NT2/D1 (cell line): ENCODE results near the gene OBSCN.

Source experiments
- SUZ12 ChIP-seq: IDR thresholded peaks from 2 replicates; pipeline ENCODE4 v1.6.1; 2011; ENCODE audit not compliant: insufficient read length, insufficient read depth; ENCODE audit errors: extremely low read depth
- YY1 ChIP-seq: IDR thresholded peaks from 2 replicates; pipeline ENCODE4 v1.6.1; 2011; ENCODE audit not compliant: insufficient read length, insufficient read depth
- ZNF274 ChIP-seq: IDR thresholded peaks from 2 replicates; pipeline ENCODE4 v1.6.1; 2011; ENCODE audit warnings: mild to moderate bottlenecking, low read depth, low read length

- TF ChIP-seq SUZ12: no peak
- TF ChIP-seq ZNF274: no peak
- no peak for TF ChIP-seq YY1
Measured at GRCh38 chr1:228304225-228304624, 96.4 kb downstream of the OBSCN start.
